OCI-LY3 (cell line): ENCODE measurements around the gene HDAC7.

Experiments used
- H2AFZ ChIP-seq: fragments of 200-600, 300-600 bp; shearing (Covaris generic); 2 replicates; pipeline ENCODE4 v1.6.0; 2014; ENCODE audit warnings: antibody characterized with exemption, low read depth, low read length
- H3K27ac ChIP-seq: fragments of 200-600, 300-600 bp; sonication (generic); 2 replicates; pipeline ENCODE4 v1.5.1; 2014; ENCODE audit warnings: mild to moderate bottlenecking, low read length, moderate library complexity, mixed read lengths
- H3K27me3 ChIP-seq: fragments of 200-600, 300-600 bp; sonication (generic); 2 replicates; pipeline ENCODE4 v1.6.1; 2014; ENCODE audit warnings: low read depth, low read length, mixed read lengths
- H3K36me3 ChIP-seq: fragments of 200-600, 300-600 bp; sonication (generic); replicated peaks from 2 replicates; pipeline ENCODE3; 2014; ENCODE audit warnings: low read depth, low read length, mixed read lengths
- H3K4me1 ChIP-seq: fragments of 300-600, 200-600 bp; sonication (generic); 2 replicates; pipeline ENCODE4 v1.6.1; 2014; ENCODE audit warnings: low read length, mixed read lengths
- H3K4me2 ChIP-seq: fragments of 200-600, 300-600 bp; sonication (generic); 2 replicates; pipeline ENCODE4 v1.6.1; 2014; ENCODE audit warnings: low read length, mixed read lengths
- H3K4me3 ChIP-seq: fragments of 300-600, 200-600 bp; sonication (generic); 2 replicates; pipeline ENCODE4 v1.5.1; 2014; ENCODE audit warnings: antibody characterized with exemption, mild to moderate bottlenecking, low read length, moderate library complexity
- H3K79me2 ChIP-seq: fragments of 300-600, 200-600 bp; shearing (Covaris generic); 2 replicates; pipeline ENCODE4 v1.6.1; 2014; ENCODE audit warnings: mild to moderate bottlenecking, low read length, mixed read lengths
- H3K9ac ChIP-seq: fragments of 300-600, 200-600 bp; shearing (Covaris generic); 2 replicates; pipeline ENCODE4 v1.6.0; 2014; ENCODE audit warnings: mild to moderate bottlenecking, low read length, moderate library complexity
- H3K9me3 ChIP-seq: fragments of 200-600, 300-600 bp; shearing (Covaris generic); 2 replicates; pipeline ENCODE4 v1.6.1; 2014; ENCODE audit warnings: low read length, mixed read lengths; ENCODE audit not compliant: insufficient read depth
- H4K20me1 ChIP-seq: fragments of 200-600, 300-600 bp; sonication (generic); 2 replicates; pipeline ENCODE4 v1.6.1; 2016; ENCODE audit warnings: low read length, mixed read lengths; ENCODE audit not compliant: insufficient read depth
- CTCF ChIP-seq: fragments of 200-600, 300-600 bp; sonication (generic); IDR thresholded peaks from 2 replicates; pipeline ENCODE4 v1.5.1; 2014; ENCODE audit warnings: antibody characterized with exemption, low read length, low read depth
- EZH2phosphoT487 ChIP-seq: fragments of 200-600 bp; shearing (Covaris generic); IDR thresholded peaks from 2 replicates; pipeline ENCODE4 v1.6.1; 2018; ENCODE audit warnings: antibody characterized with exemption, mixed run types, low read depth

Gene HDAC7

GRCh38 chr12:47785887-47786661 lies 33.6 kb downstream of the HDAC7 start:
- TF ChIP-seq CTCF = no peak
- no peak for TF ChIP-seq EZH2phosphoT487
- H3K4me3 ChIP-seq = no peak overlapping the region
- H3K79me2 ChIP-seq = no peaks in the 10 kb centered on the region
- no peak overlapping the region for H2AFZ ChIP-seq
- H4K20me1 ChIP-seq = no peaks in the 10 kb centered on the region
- no peak overlapping the region for H3K4me2 ChIP-seq
- no peak overlapping the region for H3K27ac ChIP-seq
- H3K27me3 ChIP-seq = no peaks in the 10 kb centered on the region
- peaks cover 62% of the 10 kb centered on the region for H3K36me3 ChIP-seq
- H3K4me1 ChIP-seq = no peaks in the 10 kb centered on the region
- no peaks in the 10 kb centered on the region for H3K9me3 ChIP-seq
- H3K9ac ChIP-seq = no peak overlapping the region

- H3K27me3 ChIP-seq = no peaks in the 10 kb centered on the region
- peaks cover 57% of the 10 kb centered on the region for H3K36me3 ChIP-seq
- H3K79me2 ChIP-seq = no peaks in the 10 kb centered on the region
- no peak overlapping the region for H3K4me2 ChIP-seq
- H2AFZ ChIP-seq = no peak overlapping the region
- no peaks in the 10 kb centered on the region for H3K4me1 ChIP-seq
- H4K20me1 ChIP-seq = no peaks in the 10 kb centered on the region
- TF ChIP-seq CTCF (no peak), EZH2phosphoT487 (no peak)
- H3K9me3 ChIP-seq = no peaks in the 10 kb centered on the region
- H3K27ac ChIP-seq = no peak overlapping the region
- no peak overlapping the region for H3K9ac ChIP-seq
- no peak overlapping the region for H3K4me3 ChIP-seq
Observed at GRCh38 chr12:47785036-47785886, 34.4 kb downstream of the HDAC7 start.

- Histone ChIP-seq H3K27ac (no peak overlapping the region), H4K20me1 (no peaks in the 10 kb centered on the region), H3K9ac (no peak overlapping the region), H3K27me3 (no peaks in the 10 kb centered on the region), H3K36me3 (peaks cover 48% of the 10 kb centered on the region), H3K4me1 (no peaks in the 10 kb centered on the region), H3K9me3 (no peaks in the 10 kb centered on the region), H3K4me2 (no peak overlapping the region), H2AFZ (no peak overlapping the region), H3K79me2 (no peaks in the 10 kb centered on the region), H3K4me3 (no peak overlapping the region)
- TF ChIP-seq EZH2phosphoT487 = no peak
- no peak for TF ChIP-seq CTCF
Observed at GRCh38 chr12:47783821-47784819, 35.6 kb downstream of the HDAC7 start.
